ENCODE results near the gene PLCXD1.
"Not testable (repeated sequence)": the region's sequence is repeated elsewhere in the genome, so short reads cannot be mapped to it uniquely, and the experiment has no call there.

PLCXD1 gene

DNA sequence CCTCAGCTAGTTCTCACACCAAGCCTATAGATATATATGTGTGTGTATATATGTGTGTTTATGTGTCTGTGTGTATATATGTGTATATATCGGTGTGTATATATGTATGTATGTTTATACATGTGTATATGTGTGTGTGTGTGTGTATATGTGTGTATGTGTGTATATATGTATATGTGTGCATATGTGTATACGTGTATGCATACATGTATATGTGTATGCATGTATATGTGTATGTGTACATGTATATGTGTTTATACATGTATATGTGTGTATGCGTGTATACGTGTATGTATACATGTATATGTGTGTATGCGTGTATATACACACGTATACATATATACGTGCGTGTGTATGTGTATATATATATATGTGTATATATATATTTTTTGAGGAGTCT, 19.2 kb downstream of the PLCXD1 start:
- Mint-ChIP-seq H3K27ac (no peak overlapping the region), H3K27me3 (no peaks in the 10 kb centered on the region), H3K4me1 (ENCODE audit: low read depth) (no peaks in the 10 kb centered on the region), H3K9me3 (no peaks in the 10 kb centered on the region), H3K4me3 (no peak overlapping the region), H3K36me3 (ENCODE audit: low read depth) (peaks cover 76% of the 10 kb centered on the region)
- no peak for DNase-seq

DNA sequence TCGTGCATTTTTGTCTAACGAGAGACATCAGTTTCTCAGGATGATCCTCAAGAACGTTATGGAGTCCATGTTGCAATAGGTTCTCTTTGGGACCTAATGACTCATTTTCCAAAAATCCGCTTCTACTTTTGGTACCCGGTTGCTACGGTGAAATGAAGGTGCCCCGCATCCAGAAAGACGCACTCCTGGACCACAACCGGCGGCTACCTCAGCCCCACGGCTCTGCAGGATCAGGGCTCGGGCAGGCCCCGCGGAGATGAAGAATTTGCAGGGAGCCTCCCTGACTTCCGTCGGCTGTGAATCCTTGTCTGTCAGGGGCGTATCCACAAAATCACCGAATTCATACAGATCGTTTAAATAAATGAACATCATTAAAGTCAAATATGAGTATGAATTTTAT, 21.8 kb downstream of the PLCXD1 start:
- DNase-seq, result no peak
- no peaks in the 10 kb centered on the region for H3K4me1 Mint-ChIP-seq (ENCODE audit: low read depth)
- no peaks in the 10 kb centered on the region for H3K27me3 Mint-ChIP-seq
- no peak overlapping the region for H3K27ac Mint-ChIP-seq
- H3K9me3 Mint-ChIP-seq, result no peaks in the 10 kb centered on the region
- H3K36me3 Mint-ChIP-seq (ENCODE audit: low read depth), result peaks cover 87% of the 10 kb centered on the region
- no peak overlapping the region for H3K4me3 Mint-ChIP-seq

GRCh38 chrX:305781-306613, 24.8 kb downstream of the PLCXD1 start:
- not testable (repeated sequence) for H3K9me3 Mint-ChIP-seq; DNase-seq; H3K27me3 Mint-ChIP-seq; H3K27ac Mint-ChIP-seq; H3K4me3 Mint-ChIP-seq; H3K4me1 Mint-ChIP-seq (ENCODE audit: low read depth)
- H3K36me3 Mint-ChIP-seq (ENCODE audit: low read depth), result peaks cover 92% of the 10 kb centered on the region

- H3K4me3 Mint-ChIP-seq; H3K27me3 Mint-ChIP-seq; H3K9me3 Mint-ChIP-seq; H3K4me1 Mint-ChIP-seq (ENCODE audit: low read depth); H3K27ac Mint-ChIP-seq; DNase-seq: not testable (repeated sequence)
- H3K36me3 Mint-ChIP-seq (ENCODE audit: low read depth), result peaks cover 90% of the 10 kb centered on the region
Measured at GRCh38 chrX:306614-307251, 25.6 kb downstream of the PLCXD1 start.

DNA sequence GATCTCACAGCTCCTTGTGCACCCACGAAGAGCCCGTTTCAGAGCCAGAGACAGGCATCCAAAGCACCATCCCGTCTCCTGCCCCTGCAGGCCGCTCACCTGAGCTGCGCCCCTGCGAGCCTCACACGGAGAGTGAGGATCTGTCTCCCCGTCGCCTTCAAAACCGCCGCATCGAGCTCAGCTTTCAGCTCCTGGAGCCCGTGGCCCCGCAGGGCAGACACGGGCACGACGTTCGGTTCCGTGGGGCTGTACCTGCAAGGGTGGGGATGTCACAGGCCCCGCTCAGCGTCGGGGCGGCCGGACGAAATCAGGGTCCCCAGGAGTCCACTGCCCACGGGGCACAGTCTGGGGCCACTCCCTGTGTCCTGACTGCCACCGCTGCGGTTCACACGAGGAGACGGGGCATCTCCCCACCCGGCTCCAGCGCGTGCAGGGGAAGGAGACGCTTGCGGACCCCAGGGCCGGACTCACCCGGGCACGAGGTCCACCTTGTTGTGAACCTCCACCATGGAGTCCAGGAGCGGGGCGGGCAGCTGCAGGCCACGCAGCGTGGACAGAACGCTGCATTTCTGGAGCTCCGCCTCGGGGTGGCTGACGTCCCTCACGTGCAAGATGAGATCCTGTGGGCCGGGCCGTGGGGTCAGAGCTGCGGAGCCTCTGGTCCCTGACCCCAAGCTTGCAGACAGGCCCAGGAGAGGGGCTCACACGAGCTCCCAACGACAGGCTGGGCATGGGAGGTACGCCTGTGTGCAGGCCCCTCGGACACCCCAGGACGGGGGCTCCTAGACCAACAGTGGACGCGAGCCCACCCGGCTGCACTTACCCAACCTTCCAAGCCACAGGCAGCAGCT, 26.3 kb downstream of the PLCXD1 start:
- DNase-seq, result no peak

GRCh38 chrX:308821-309520, 27.8 kb downstream of the PLCXD1 start:
- H3K27me3 Mint-ChIP-seq, result no peaks in the 10 kb centered on the region
- peaks cover 91% of the 10 kb centered on the region for H3K36me3 Mint-ChIP-seq (ENCODE audit: low read depth)
- H3K9me3 Mint-ChIP-seq, result no peaks in the 10 kb centered on the region
- no peak overlapping the region for H3K27ac Mint-ChIP-seq
- H3K4me3 Mint-ChIP-seq, result no peak overlapping the region
- no peak for DNase-seq
- no peaks in the 10 kb centered on the region for H3K4me1 Mint-ChIP-seq (ENCODE audit: low read depth)

More for the DNA sequence above, 26.3 kb downstream of the PLCXD1 start:
- Mint-ChIP-seq H3K27ac (no peak overlapping the region), H3K4me1 (ENCODE audit: low read depth) (no peaks in the 10 kb centered on the region), H3K36me3 (ENCODE audit: low read depth) (peaks cover 89% of the 10 kb centered on the region), H3K4me3 (no peak overlapping the region), H3K9me3 (no peaks in the 10 kb centered on the region), H3K27me3 (no peaks in the 10 kb centered on the region)

DNA sequence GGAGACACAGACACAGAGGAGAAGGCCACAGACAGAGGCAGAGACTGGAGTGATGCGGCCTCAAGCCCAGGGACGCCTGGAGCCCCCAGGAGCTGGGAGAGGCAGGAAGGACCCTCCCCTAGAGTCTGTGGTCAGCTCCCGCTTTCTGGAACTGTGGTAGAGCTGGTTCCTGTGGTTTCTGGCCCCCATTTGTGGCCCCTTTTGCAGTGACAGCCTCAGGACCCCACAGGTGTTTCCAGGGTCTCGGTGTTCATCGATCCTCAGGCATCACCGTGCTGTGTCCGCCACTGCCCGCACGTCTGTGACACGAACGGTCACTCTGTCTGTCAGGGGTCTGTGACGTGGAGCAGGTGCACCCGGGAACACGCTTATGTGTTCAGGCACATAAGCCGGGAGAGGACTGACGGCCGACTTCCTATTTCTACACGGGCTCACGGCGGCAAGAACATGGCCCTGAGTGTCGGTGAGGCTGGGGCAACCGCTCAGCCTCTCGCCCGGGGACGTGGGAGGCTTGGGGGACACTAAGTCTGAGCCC, 29.5 kb downstream of the PLCXD1 start:
- Mint-ChIP-seq H3K4me1 (ENCODE audit: low read depth) (no peaks in the 10 kb centered on the region), H3K4me3 (no peak overlapping the region), H3K27ac (no peak overlapping the region), H3K27me3 (no peaks in the 10 kb centered on the region), H3K9me3 (no peaks in the 10 kb centered on the region), H3K36me3 (ENCODE audit: low read depth) (peaks cover 77% of the 10 kb centered on the region)
- no peak for DNase-seq

- Mint-ChIP-seq H3K27me3 (no peaks in the 10 kb centered on the region), H3K4me1 (ENCODE audit: low read depth) (no peaks in the 10 kb centered on the region), H3K27ac (no peak overlapping the region), H3K9me3 (no peaks in the 10 kb centered on the region), H3K36me3 (ENCODE audit: low read depth) (peaks cover 70% of the 10 kb centered on the region), H3K4me3 (no peak overlapping the region)
- no peak for DNase-seq
Measured at GRCh38 chrX:311156-312129, 30.3 kb downstream of the PLCXD1 start.

DNA sequence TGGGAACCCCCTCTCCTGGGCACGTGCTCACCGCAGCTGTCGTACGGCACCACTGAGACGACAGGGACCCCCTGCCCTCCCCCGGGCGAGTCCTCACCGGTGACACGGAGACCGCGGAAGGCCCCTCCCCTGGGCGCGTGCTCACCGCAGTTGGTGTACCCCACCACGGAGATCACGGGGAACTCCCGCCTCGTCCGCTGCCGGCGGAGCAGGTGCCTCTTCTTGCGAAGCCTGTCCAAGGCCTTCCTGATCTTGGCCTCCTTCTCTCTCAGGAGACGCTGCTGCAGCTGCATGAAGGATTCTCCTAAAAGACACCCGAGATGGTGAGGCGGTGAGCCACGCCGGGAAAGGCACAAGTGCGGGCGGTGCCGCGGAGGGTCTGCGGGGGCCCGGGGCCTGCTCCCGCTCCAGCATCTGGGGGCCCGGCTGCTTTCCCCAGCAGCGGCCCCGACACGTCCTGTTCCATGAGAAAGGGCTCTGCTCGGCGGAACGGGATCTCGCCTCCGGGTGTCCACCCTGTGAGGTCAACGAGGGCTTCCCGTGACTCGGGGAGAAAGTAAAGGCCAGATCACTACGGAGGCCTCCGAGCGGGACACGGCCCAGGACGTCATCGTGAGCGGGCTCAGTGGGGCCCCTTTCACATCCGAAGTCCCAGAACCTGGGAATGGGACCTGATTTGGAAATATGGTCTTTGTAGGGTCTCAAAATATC, 31.6 kb downstream of the PLCXD1 start:
- Mint-ChIP-seq H3K4me1 (ENCODE audit: low read depth) (peaks cover 9% of the 10 kb centered on the region), H3K27me3 (no peaks in the 10 kb centered on the region), H3K4me3 (no peak overlapping the region), H3K27ac (no peak overlapping the region), H3K36me3 (ENCODE audit: low read depth) (peaks cover 58% of the 10 kb centered on the region), H3K9me3 (no peaks in the 10 kb centered on the region)
- DNase-seq, result no peak

GRCh38 chrX:313546-313945, 32.4 kb downstream of the PLCXD1 start:
- Mint-ChIP-seq H3K4me3 (no peak overlapping the region), H3K36me3 (ENCODE audit: low read depth) (peaks cover 52% of the 10 kb centered on the region), H3K4me1 (ENCODE audit: low read depth) (peaks cover 13% of the 10 kb centered on the region), H3K27ac (no peak overlapping the region), H3K9me3 (no peaks in the 10 kb centered on the region), H3K27me3 (no peaks in the 10 kb centered on the region)
- DNase-seq, result no peak

- Mint-ChIP-seq H3K27ac (no peak overlapping the region), H3K4me1 (ENCODE audit: low read depth) (peaks cover 13% of the 10 kb centered on the region), H3K27me3 (no peaks in the 10 kb centered on the region), H3K4me3 (no peak overlapping the region), H3K36me3 (ENCODE audit: low read depth) (peaks cover 47% of the 10 kb centered on the region), H3K9me3 (no peaks in the 10 kb centered on the region)
- DNase-seq, result no peak
Measured at GRCh38 chrX:314049-314448, 32.9 kb downstream of the PLCXD1 start.

DNA sequence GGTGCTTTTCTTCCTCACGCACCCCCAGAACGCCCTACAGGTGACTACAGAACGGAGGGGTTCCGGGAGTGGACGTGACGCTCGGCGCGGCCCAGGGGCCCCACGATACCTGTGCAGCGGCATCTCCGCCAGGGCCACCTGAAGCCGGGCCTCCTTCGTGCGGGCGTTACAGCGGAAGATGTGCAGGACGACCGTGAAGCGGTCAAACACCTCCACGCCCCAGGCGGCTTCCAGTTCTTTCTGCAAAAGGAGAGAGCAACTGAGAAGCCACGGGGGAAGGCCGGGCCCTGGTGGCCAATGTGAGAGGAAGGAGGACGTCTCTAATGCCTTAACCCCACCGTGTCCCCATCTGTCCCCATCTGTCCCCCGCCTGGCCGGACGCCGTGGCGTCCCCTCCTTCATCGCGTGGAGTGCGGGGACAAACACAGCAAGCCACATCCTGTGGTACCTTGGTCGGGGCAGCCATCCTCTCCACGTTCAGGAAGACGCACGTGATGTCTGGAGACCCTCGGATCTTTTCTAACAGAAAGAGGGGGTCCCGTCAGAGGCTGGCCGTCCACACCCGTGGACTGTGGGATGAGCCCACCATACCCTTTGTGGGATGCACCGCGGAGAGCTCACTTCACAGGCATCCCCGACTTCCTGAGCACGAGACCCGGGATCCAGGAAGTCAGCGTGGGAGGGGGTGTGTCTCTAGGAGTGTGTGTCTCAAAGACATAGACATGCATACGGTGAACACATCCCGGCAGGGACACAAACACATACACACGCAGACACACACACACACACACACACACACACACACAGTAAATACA, 33.8 kb downstream of the PLCXD1 start:
- H3K9me3 Mint-ChIP-seq, result no peaks in the 10 kb centered on the region
- H3K4me1 Mint-ChIP-seq (ENCODE audit: low read depth), result peaks cover 13% of the 10 kb centered on the region
- H3K4me3 Mint-ChIP-seq, result no peak overlapping the region
- H3K36me3 Mint-ChIP-seq (ENCODE audit: low read depth), result peaks cover 38% of the 10 kb centered on the region
- H3K27me3 Mint-ChIP-seq, result no peaks in the 10 kb centered on the region
- DNase-seq, result no peak
- no peak overlapping the region for H3K27ac Mint-ChIP-seq

Measured in activated T-cell treated with anti-CD3 and anti-CD28 coated beads, Interleukin-2, amount 50 U/mL, for 24 hours (primary cell).